ENCODE results near the gene CPB2.
A peak's percentile ranks its signal among the peaks of the same experiment; 100 is the strongest.

The CPB2 gene

GRCh38 chr13:46045424-46045823 is 59.4 kb downstream of the CPB2 start:
- DNase-seq = no peak

GRCh38 chr13:46043647-46044046 is 61.2 kb downstream of the CPB2 start:
- DNase-seq = no peak

- no peak for DNase-seq
These were observed 63.4 kb downstream of the CPB2 start for GRCh38 chr13:46041419-46041839.

GRCh38 chr13:46040763-46041162 is 64.1 kb downstream of the CPB2 start:
- no peak for DNase-seq

- DNase-seq = no peak
These were observed 65.2 kb downstream of the CPB2 start for GRCh38 chr13:46039411-46040182.

GRCh38 chr13:46038296-46038695 is 66.5 kb downstream of the CPB2 start:
- no peak for DNase-seq

- peak; percentile 70 for DNase-seq
These were observed 69.8 kb downstream of the CPB2 start for GRCh38 chr13:46035066-46035465.

GRCh38 chr13:46032341-46032740 is 72.5 kb downstream of the CPB2 start:
- no peak for DNase-seq

GRCh38 chr13:46031581-46032263 is 73.1 kb downstream of the CPB2 start:
- no peak for DNase-seq

- DNase-seq = no peak
These were observed 79.7 kb downstream of the CPB2 start for GRCh38 chr13:46025157-46025556.

GRCh38 chr13:46022481-46022880 is 82.4 kb downstream of the CPB2 start:
- DNase-seq = no peak

- no peak for DNase-seq
These were observed 88.6 kb downstream of the CPB2 start for GRCh38 chr13:46016216-46016615.

GRCh38 chr13:46015366-46015765 is 89.5 kb downstream of the CPB2 start:
- no peak for DNase-seq

GRCh38 chr13:46012404-46012803 is 92.4 kb downstream of the CPB2 start:
- DNase-seq = no peak

- DNase-seq = no peak
These were observed 94.7 kb downstream of the CPB2 start for GRCh38 chr13:46010148-46010547.

GRCh38 chr13:46008631-46009030 is 96.2 kb downstream of the CPB2 start:
- no peak for DNase-seq

- no peak for DNase-seq
These were observed 98.0 kb downstream of the CPB2 start for GRCh38 chr13:46006688-46007452.

GRCh38 chr13:46004491-46004890 is 100.3 kb downstream of the CPB2 start:
- no peak for DNase-seq

All from NCI-H748 treated with DMSO at 0.1 percent for 48 hours (cell line).